DMS153 treated with DMSO at 0.1 percent for 48 hours (cell line): Measurements from ENCODE around the gene LZTR1.

Source experiments
- DNase-seq: peaks from one replicate; lab custom pipeline; 2025; ENCODE audit not compliant: unreplicated experiment; lab: John Stamatoyannopoulos, UW

The LZTR1 gene

DNA sequence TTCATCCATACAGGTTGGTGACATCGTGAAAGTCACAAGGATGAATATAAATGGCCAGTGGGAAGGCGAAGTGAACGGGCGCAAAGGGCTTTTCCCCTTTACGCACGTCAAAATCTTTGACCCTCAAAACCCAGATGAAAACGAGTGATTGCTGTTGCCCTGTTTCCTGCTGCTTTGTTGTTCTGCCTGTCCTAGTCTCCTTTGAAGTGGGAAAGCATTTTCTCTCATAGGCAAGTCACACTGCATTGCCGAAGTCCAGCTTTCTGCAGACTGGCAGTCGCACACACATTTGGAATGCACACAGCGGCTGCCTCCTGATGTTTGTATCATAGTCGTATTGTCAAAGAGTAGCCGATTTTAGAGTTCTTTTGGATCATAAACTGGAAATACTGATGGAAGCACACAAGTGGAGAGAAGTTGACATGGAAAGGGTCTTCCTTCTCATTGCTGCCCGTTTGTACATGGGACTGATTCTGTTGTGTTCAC lies 32.4 kb upstream of the LZTR1 start:
- no peak for DNase-seq

GRCh38 chr22:20951151-20951931 lies 30.8 kb upstream of the LZTR1 start:
- no peak for DNase-seq

DNA sequence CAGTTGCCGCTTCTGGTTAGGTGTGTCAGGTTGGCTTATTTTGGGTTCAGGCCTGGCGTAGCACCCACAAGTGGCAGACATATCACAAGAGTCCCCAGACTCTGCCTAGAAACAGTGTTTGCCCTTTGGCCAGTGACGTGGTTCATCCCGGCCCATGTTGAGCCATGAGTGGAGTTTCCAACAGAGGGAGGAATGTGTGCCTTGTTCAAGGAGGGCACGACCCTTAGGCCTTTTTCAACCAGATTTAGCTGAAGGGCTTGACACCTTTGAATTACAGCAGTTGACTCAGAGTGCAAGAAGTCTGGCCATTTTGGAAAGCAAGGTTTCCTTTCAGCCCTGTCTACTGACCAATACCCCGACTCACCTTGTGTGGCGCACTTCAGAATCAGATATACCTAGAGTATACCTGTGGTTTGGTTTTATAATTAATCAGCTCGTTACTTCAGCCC lies 30.1 kb upstream of the LZTR1 start:
- DNase-seq = no peak

GRCh38 chr22:20952544-20953341 lies 29.4 kb upstream of the LZTR1 start:
- DNase-seq = no peak

GRCh38 chr22:20953342-20953608 lies 28.8 kb upstream of the LZTR1 start:
- no peak for DNase-seq

- DNase-seq = no peak
Observed at GRCh38 chr22:20953668-20954500, 28.2 kb upstream of the LZTR1 start.

DNA sequence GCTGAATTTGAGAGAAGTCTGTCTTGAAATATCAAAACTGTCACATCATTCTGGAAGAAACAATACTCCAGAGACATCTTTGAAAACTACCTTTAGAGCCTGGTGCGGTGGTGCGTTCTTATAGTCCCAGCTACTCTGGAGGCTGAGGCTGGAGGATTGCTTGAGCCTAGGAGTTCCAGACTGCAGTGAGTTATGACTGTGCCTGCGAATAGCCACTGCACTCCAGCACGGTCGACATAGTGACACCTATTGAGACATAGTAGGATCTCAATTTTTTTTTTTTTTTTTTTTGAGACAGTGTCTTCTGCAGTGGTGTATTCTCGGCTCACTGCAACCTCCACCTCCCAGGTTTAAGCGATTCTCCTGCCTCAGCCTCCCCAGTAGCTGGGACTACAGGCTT lies 26.5 kb upstream of the LZTR1 start:
- no peak for DNase-seq

GRCh38 chr22:20956258-20957101 lies 25.6 kb upstream of the LZTR1 start:
- DNase-seq = no peak

- no peak for DNase-seq
Observed at GRCh38 chr22:20957102-20957682, 24.9 kb upstream of the LZTR1 start.

DNA sequence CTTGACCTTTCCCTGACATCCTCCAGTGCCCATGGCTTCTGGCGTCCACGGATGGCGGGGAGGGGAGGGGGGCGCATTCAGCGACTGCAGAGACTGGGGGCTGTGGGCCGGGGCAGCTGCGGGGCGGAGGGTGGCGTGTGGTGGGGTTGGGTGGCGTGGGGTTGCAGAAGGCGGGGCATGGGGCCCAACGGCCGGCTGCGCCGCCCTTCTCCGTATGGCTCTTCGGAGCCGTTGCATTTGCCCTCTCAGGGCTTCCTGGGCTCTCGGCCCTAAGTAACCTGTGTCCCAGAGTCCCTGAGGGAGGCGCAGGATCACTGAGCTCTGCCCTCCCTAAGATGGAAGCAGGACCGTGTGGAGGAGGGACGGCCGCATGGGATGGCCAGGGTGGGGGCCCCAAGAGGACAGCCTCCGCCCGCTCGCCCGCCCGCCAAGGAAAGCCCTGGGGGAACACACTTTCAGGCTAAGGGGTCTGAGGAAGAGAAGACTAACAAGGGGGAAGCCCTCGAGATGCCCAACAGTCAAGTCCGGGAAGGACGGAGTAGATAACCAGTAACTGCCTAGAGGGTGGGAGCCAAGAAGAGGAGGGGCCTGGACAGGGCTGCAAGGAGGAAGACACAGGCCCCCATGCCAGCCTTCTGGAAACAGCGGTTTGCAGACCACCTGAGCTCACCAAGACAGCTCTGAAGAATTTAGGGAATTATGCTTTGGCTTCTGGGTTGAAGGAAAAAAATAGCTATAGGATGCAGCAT lies 24.2 kb upstream of the LZTR1 start:
- DNase-seq = no peak

GRCh38 chr22:20959578-20960461 lies 22.3 kb upstream of the LZTR1 start:
- DNase-seq = no peak

- no peak for DNase-seq
Observed at GRCh38 chr22:20960609-20961008, 21.5 kb upstream of the LZTR1 start.

- DNase-seq = no peak
Observed at GRCh38 chr22:20962491-20962945, 19.6 kb upstream of the LZTR1 start.

- DNase-seq = no peak
Observed at GRCh38 chr22:20963201-20964052, 18.7 kb upstream of the LZTR1 start.

DNA sequence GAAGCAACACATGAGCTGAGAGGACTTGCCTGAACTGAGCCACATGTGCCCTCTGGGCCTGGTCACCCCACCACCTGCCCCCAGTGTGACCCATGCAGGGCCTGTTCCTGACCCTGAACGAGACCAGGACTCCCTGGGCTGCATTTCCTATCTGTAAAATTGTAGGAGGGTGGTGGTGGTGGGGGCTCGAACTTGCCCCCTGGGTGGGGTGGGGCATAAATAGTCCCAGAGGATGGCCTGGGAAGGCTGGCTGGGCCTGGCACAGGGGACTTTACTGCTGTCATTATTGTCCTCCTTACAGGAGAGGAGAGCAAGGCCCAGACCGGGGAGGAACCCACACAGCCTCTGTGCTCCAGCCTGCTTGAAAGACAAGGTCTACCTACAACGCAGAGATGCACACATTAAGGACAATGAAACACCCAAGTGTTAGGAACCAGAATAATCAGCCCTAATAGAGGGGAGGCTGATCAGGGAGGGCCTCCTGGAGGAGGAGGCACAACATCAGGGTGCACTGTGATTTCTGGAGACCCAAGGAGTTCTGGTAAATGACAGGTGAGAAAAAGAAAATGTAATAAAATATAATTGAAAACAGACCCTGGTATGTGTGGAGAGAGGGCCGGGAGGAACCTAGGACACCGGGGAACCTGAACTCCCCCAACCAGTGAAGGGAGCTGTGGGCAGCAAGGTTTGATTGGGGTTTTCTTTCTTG lies 17.9 kb upstream of the LZTR1 start:
- DNase-seq = no peak

DNA sequence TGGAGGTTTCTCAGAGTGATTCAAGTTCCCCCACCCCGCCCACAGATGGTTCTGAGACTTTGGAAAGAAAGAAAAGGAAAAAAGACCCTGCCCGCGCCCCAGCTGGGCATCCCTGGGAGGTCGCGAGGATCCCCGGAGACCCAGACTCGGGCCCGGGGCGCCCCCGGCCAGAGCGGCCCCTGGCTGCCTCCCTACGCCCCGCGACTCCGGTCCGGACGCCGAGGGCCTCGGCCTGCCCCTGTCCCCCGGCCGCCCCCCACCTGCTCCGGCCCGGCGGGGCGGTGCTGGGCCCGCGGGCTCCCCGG lies 17.3 kb upstream of the LZTR1 start:
- DNase-seq = no peak
